Colonic mucosa (tissue), 4 donors: ENCODE results near the gene KHDC4. TPM values are rescaled to one million over a fixed set of nuclear protein-coding genes. Genes with fewer than 3 reads are reported as not detected.
A peak's percentile ranks its signal among the peaks of the same experiment; 100 is the strongest.

ENCODE experiments used
- DNase-seq: peaks from one replicate; pipeline ENCODE4 v3.0.0-alpha.2; 2020
- H3K27ac ChIP-seq: fragments of 200-600 bp; one replicate; pipeline ENCODE4 v1.8.0; 2021
- H3K27me3 ChIP-seq: fragments of 200-600 bp; one replicate; pipeline ENCODE4 v1.8.0; 2021
- H3K36me3 ChIP-seq: fragments of 200-600 bp; one replicate; pipeline ENCODE4 v1.8.0; 2021
- H3K4me1 ChIP-seq: fragments of 200-600 bp; one replicate; pipeline ENCODE4 v1.8.0; 2021; ENCODE audit warnings: mild to moderate bottlenecking
- H3K4me3 ChIP-seq: fragments of 200-600 bp; one replicate; pipeline ENCODE4 v1.8.0; 2021
- H3K9ac ChIP-seq, 2 donors: one replicate each; pipeline ENCODE4 v1.7.0; 2013; ENCODE audit warnings: control low read depth in 2 of 2, low read depth in 2 of 2, low read length in 2 of 2
- H3K9me3 ChIP-seq: fragments of 200-600 bp; one replicate; pipeline ENCODE4 v1.8.0; 2021
- CTCF ChIP-seq: fragments of 200-600 bp; IDR thresholded peaks from one replicate; pipeline ENCODE4 v1.8.0; 2022; ENCODE audit warnings: antibody characterized with exemption, mild to moderate bottlenecking
- intact Hi-C: fragments of 100-400 bp; cut with DNase I; formaldehyde crosslinking; loops from one replicate; pipeline ENCODE4 v1.14.1; 2022
- total RNA-seq, 2 donors: library from RNA; stranded (reverse); fragmentation: NEBNext Ultra II Directional in 1 of 2; extraction: Animal tissue kit (Norgen Biotek cat#: 25700) in 1 of 2; gene quantifications; one replicate each; pipeline ENCODE4 v1.2.1, GENCODE V29; 2021
- donor health status: healthy.
- donor health status: DM: no; HTN: no; CAD: no.
- donor health status: DM: no; HTN: no; CAD: no.

The KHDC4 gene
- total RNA-seq, 2 donors from 2014 or later: 42.5 to 56.0 TPM

- Histone ChIP-seq H3K27ac (no peak overlapping the region), H3K4me1 (no peaks in the 10 kb centered on the region), H3K4me3 (no peak overlapping the region), H3K36me3 (peaks cover 40% of the 10 kb centered on the region), H3K27me3 (no peaks in the 10 kb centered on the region), H3K9ac (no peak overlapping the region), H3K9me3 (no peaks in the 10 kb centered on the region)
- no peak for TF ChIP-seq CTCF
- intact Hi-C loops: no loop called here
- no peak for DNase-seq
These were observed 17.7 kb upstream of the KHDC4 start for GRCh38 chr1:155951753-155952504.

- intact Hi-C loops: no loop called here
- Histone ChIP-seq H3K9me3 (no peaks in the 10 kb centered on the region), H3K36me3 (peaks cover 37% of the 10 kb centered on the region), H3K4me1 (peaks cover 4% of the 10 kb centered on the region), H3K4me3 (no peak overlapping the region), H3K27ac (no peak overlapping the region), H3K27me3 (no peaks in the 10 kb centered on the region), H3K9ac (no peak overlapping the region)
- DNase-seq: no peak
- no peak for TF ChIP-seq CTCF
These were observed 16.6 kb upstream of the KHDC4 start for GRCh38 chr1:155950829-155951228.

GRCh38 chr1:155947741-155948140 lies 13.5 kb upstream of the KHDC4 start:
- intact Hi-C loops: no loop called here
- Histone ChIP-seq H3K4me1 (peaks cover 19% of the 10 kb centered on the region), H3K9ac (no peak overlapping the region), H3K36me3 (peaks cover 31% of the 10 kb centered on the region), H3K27me3 (no peaks in the 10 kb centered on the region), H3K4me3 (no peak overlapping the region), H3K9me3 (no peaks in the 10 kb centered on the region), H3K27ac (no peak overlapping the region)
- DNase-seq: no peak
- no peak for TF ChIP-seq CTCF

GRCh38 chr1:155947292-155947691 lies 13.1 kb upstream of the KHDC4 start:
- intact Hi-C loops: no loop called here
- DNase-seq: no peak

GRCh38 chr1:155946633-155947219 lies 12.5 kb upstream of the KHDC4 start:
- no peak for DNase-seq
- H3K4me3 ChIP-seq: no peak overlapping the region
- H3K27ac ChIP-seq: peak overlapping the region; percentile 5
- H3K4me1 ChIP-seq: peaks cover 24% of the 10 kb centered on the region
- no peaks in the 10 kb centered on the region for H3K9me3 ChIP-seq
- no peaks in the 10 kb centered on the region for H3K27me3 ChIP-seq
- intact Hi-C loops: no loop called here
- peaks cover 25% of the 10 kb centered on the region for H3K36me3 ChIP-seq
- no peak for TF ChIP-seq CTCF
- H3K9ac ChIP-seq: no peak overlapping the region

More at GRCh38 chr1:155947292-155947691, 13.1 kb upstream of the KHDC4 start:
- peaks cover 19% of the 10 kb centered on the region for H3K4me1 ChIP-seq
- H3K4me3 ChIP-seq: no peak overlapping the region
- H3K9me3 ChIP-seq: no peaks in the 10 kb centered on the region
- H3K27me3 ChIP-seq: no peaks in the 10 kb centered on the region
- H3K27ac ChIP-seq: no peak overlapping the region
- H3K9ac ChIP-seq: no peak overlapping the region
- H3K36me3 ChIP-seq: peaks cover 31% of the 10 kb centered on the region
- no peak for TF ChIP-seq CTCF
